ENCODE measurements around the gene OR11H12.
"Not testable (repeated sequence)": the region's sequence is repeated elsewhere in the genome, so short reads cannot be mapped to it uniquely, and the experiment has no call there.

OR11H12 gene, protein sequence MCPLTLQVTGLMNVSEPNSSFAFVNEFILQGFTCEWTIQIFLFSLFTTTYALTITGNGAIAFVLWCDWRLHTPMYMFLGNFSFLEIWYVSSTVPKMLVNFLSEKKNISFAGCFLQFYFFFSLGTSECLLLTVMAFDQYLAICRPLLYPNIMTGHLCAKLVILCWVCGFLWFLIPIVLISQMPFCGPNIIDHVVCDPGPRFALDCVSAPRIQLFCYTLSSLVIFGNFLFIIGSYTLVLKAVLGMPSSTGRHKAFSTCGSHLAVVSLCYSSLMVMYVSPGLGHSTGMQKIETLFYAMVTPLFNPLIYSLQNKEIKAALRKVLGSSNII
- total RNA-seq: 0 to 0.44 (median 0) reads per million in 17 experiments

GRCh38 chr14:18600817-18601216, at the start of gene OR11H12:
TSS of gene OR11H12 (plus strand) at chr14:18601117. CDS start at chr14:18601117, 0 bp downstream.
- not testable (repeated sequence) for DNase-seq

- not testable (repeated sequence) for DNase-seq
Observed at GRCh38 chr14:18582908-18583307, 18.0 kb upstream of the OR11H12 start.

DNA sequence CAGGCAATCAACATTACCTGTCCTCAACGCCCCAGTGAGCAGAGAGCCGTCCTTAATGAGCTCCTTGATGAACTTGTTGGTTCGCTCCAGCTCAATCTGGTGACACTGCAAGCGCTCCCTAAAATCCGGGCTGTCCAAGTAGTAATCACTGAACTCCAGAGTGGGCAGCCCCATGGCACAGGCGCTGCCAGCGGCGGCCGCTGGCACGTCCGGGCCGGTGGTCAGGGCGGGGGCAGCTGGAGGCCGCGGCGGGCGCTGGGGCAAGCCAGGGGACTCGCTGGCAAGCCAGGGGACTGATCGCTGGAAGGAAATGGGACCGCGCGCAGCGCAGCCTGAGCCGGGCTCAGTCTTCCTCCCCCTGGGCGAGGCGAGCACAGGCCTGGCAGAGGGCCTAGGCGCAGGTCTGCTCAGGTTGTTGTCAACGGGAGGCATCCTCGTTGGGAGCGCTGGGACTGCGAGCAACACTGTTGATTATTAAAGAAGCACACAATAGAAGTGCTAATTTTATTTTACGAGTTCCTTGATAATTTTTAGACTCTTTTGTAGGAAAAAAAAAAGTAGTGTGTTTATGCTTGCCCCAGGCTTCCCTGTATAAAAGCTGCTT, 25.8 kb downstream of the OR11H12 start:
- DNase-seq: not testable (repeated sequence)

GRCh38 chr14:18636066-18636465, 35.1 kb downstream of the OR11H12 start:
- DNase-seq: not testable (repeated sequence)

GRCh38 chr14:18638032-18638431, 37.1 kb downstream of the OR11H12 start:
- DNase-seq: not testable (repeated sequence)

DNA sequence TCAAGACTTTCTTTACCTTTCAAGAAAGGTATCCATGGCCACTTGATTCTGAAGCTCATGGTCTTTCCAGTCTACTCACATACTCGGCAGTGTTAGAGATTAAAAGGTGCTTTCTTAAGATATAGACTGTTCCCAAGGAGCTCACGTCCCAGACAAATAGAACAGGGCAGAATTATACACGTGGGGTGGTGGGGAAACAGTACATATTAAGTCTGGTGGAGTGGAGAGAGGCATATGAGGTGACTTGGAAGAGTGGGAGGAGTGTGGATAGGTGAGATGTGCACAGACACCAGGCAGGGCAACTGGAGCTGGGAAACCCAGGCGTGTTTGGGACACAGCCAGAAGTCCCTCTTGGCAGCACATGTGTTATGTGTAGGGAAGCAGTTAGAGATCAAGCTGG, 37.9 kb downstream of the OR11H12 start:
- not testable (repeated sequence) for DNase-seq

- DNase-seq: not testable (repeated sequence)
Observed at GRCh38 chr14:18646075-18646730, 45.3 kb downstream of the OR11H12 start.

All from suppressor macrophage (primary cell).